Heart left ventricle (tissue), 13 donors: ENCODE results near the gene RHCG.

Experiments
- CTCF ChIP-seq, 12 donors: fragments of 200-600 bp; sonication (generic) in 4 of 12; IDR thresholded peaks; one replicate each; pipeline versions ENCODE4 v1.5.0 to v1.8.0; 2018 to 2022; ENCODE audit warnings: antibody characterized with exemption in 12 of 12, mild to moderate bottlenecking in 5 of 12
- POLR2A ChIP-seq, 2 donors: fragments of 450-650 bp; IDR thresholded peaks; one replicate each; pipeline ENCODE4 v1.6.1; 2017; ENCODE audit warnings: antibody characterized with exemption in 2 of 2, mild to moderate bottlenecking in 2 of 2, moderate library complexity in 2 of 2
- donor health status: ischemic (EF 13 %, LVEDD 7.1; RV severe dilation, severe dysfunction).
- donor health status: DM: no; HTN: yes; CAD: no.
- donor health status: DM: no; HTN: no; CAD: no.
- donor health status: ischemic (EF 25% LVEDD 6.9; RV normal size, moderate dysfunction).
- donor health status: ischemic (EF 25% LVEDD 5.7; RV mildly dilated, moderate dysfunction).
- donor health status: ischemic (EF 35%, LVEDD 5.7; RV mildly dilated, moderate dysfunction).
- donor health status: nonischemic (EF 11% LVEDD 7.7; RV severe dilation, severe dysfunction).
- donor health status: DM: yes; HTN: yes; CAD: no.
- donor health status: PGD.
- donor health status: ischemic (EF 29% LVEDD 5.4; RV normal size, mild dysfunction).
- donor health status: nonischemic (EF 23%, LVEDD 6.1; RV moderate dilation, normal function).

DNA sequence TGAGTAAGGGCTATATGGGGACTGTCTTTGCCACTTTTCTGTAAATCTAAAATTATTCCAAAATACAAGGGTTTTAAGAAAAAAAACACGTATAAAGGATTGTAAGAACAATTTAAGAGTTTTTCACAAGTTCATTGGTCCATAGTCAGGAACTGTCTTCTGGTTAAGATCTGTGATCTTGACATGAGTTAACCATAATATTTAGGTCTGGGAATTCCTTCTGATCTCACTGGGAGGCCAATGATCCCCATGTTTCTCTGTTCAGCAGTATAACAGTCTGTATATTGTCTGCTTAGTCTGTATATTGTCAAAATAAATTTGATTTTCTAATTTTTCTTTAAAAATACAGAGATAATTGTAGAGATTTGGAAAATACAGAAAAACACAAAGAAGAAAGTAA, 848 bp upstream of the RHCG start:
- TF ChIP-seq CTCF (IDR thresholded peaks at IDR 0.05) = no peak
- TF ChIP-seq POLR2A (IDR thresholded peaks at IDR 0.05) = no peak
